Measurements from ENCODE around the gene TLR3.

- no peak for TF ChIP-seq CTCF (IDR thresholded peaks at IDR 0.05)
- TF ChIP-seq POLR2A (IDR thresholded peaks at IDR 0.05) = no peak
- no peak for TF ChIP-seq EP300 (IDR thresholded peaks at IDR 0.05)
Observed at GRCh38 chr4:186109245-186109644, 40.3 kb downstream of the TLR3 start.
